Smooth muscle cell (in vitro differentiated cells): ENCODE data around the gene DDX4. TPM values are rescaled to one million over a fixed set of nuclear protein-coding genes. Genes with fewer than 3 reads are reported as not detected.
"Not testable (repeated sequence)": the region's sequence is repeated elsewhere in the genome, so short reads cannot be mapped to it uniquely, and the experiment has no call there.

Experiments used
- DNase-seq: peaks from one replicate; lab custom pipeline; 2025; ENCODE audit not compliant: unreplicated experiment; lab: John Stamatoyannopoulos, UW
- H2AFZ ChIP-seq: fragments of 200-600 bp; sonication (generic); 2 replicates; pipeline ENCODE4 v1.6.0; 2016; ENCODE audit warnings: antibody characterized with exemption, low read depth, mild to moderate bottlenecking
- H3F3A ChIP-seq: fragments of 200-600 bp; sonication (generic); 2 replicates; pipeline ENCODE4 v1.6.0; 2017; ENCODE audit warnings: antibody characterized with exemption, low read depth
- H3K27ac ChIP-seq: fragments of 200-600 bp; sonication (generic); 2 replicates; pipeline ENCODE4 v1.5.1; 2016; ENCODE audit warnings: low read depth, mild to moderate bottlenecking
- H3K27me3 ChIP-seq: fragments of 200-600 bp; sonication (generic); 2 replicates; pipeline ENCODE4 v1.6.1; 2016; ENCODE audit warnings: low read depth, mild to moderate bottlenecking
- H3K36me3 ChIP-seq: fragments of 200-600 bp; sonication (generic); 2 replicates; pipeline ENCODE4 v1.5.1; 2016; ENCODE audit warnings: low read depth
- H3K4me1 ChIP-seq: fragments of 200-600 bp; sonication (generic); 2 replicates; pipeline ENCODE4 v1.5.1; 2016; ENCODE audit warnings: low read depth
- H3K4me2 ChIP-seq: fragments of 200-600 bp; sonication (generic); 2 replicates; pipeline ENCODE4 v1.6.0; 2016; ENCODE audit warnings: mild to moderate bottlenecking
- H3K4me3 ChIP-seq: fragments of 200-600 bp; sonication (generic); 2 replicates; pipeline ENCODE4 v1.5.1; 2016; ENCODE audit warnings: mild to moderate bottlenecking
- H3K79me2 ChIP-seq: fragments of 200-600 bp; sonication (generic); 2 replicates; pipeline ENCODE4 v1.6.0; 2016; ENCODE audit warnings: low read depth, mild to moderate bottlenecking
- H3K9ac ChIP-seq: fragments of 200-600 bp; sonication (generic); 2 replicates; pipeline ENCODE4 v1.6.0; 2016; ENCODE audit warnings: low read depth
- H3K9me3 ChIP-seq: fragments of 200-600 bp; sonication (generic); replicated peaks from 2 replicates; pipeline ENCODE4 v1.5.1; 2016; ENCODE audit warnings: low read depth
- H4K20me1 ChIP-seq: fragments of 200-600 bp; sonication (generic); 2 replicates; pipeline ENCODE4 v1.6.0; 2016; ENCODE audit warnings: low read depth
- WGBS: methylation state at CpG from one replicate; pipeline ENCODE4 v1.1.7; 2016; ENCODE audit warnings: low lambda C conversion rate; 5-methylcytosine and 5-hydroxymethylcytosine counted together
- polyA plus RNA-seq: library from polyadenylated mRNA; unstranded; fragments of >200 nt; fragmentation: Nextera tagmentation; extraction: Ambion mirVana; gene quantifications from 2 replicates; pipeline ENCODE4 v1.2.1, GENCODE V29; 2016
- total RNA-seq: library from RNA; depleted of rRNA; stranded (reverse); fragments of >200 nt; gene quantifications from 2 replicates; pipeline ENCODE4 v1.2.3, GENCODE V29; 2014
- TF ChIP-seq, protein P1 (sequence below): fragments of 200-600 bp; sonication (generic); IDR thresholded peaks from 2 replicates; pipeline ENCODE4 v1.5.1; 2017; ENCODE audit warnings: borderline replicate concordance, mild to moderate bottlenecking, antibody characterized with exemption; ENCODE audit not compliant: insufficient read depth, poor library complexity, severe bottlenecking

Gene DDX4
- total and polyA plus RNA-seq, 2 experiments from 2014 or later, result 0.09 TPM; not detected in 1

DNA sequence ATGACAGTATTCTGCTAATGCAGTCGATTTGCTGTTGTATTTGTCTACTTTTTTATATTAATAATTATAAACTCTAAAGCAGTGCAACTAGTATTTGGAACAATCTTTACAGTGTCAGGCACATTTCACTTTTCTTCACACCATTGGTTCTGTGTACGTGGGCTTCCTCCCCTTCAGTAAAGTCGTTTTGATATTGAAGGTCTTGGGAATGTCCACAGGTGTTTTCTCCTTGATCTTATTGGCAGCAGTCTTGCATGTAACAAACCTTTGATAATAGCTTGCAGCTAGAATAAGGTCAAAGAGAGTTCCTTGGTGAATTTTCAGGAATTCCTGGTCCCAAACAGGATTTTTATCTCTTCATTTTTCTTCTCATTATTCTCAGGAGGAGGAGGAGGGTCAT is 12.2 kb downstream of the DDX4 start:
- Histone ChIP-seq H3K9me3 (no peaks in the 10 kb centered on the region), H3K79me2 (no peaks in the 10 kb centered on the region), H3K27me3 (peaks cover 8% of the 10 kb centered on the region), H3F3A (no peaks in the 10 kb centered on the region), H3K36me3 (no peaks in the 10 kb centered on the region), H2AFZ (no peak overlapping the region), H3K4me1 (no peaks in the 10 kb centered on the region), H3K9ac (no peak overlapping the region), H3K4me2 (no peak overlapping the region), H3K4me3 (no peak overlapping the region), H4K20me1 (no peaks in the 10 kb centered on the region), H3K27ac (no peak overlapping the region)
- TF ChIP-seq, protein P1, sequence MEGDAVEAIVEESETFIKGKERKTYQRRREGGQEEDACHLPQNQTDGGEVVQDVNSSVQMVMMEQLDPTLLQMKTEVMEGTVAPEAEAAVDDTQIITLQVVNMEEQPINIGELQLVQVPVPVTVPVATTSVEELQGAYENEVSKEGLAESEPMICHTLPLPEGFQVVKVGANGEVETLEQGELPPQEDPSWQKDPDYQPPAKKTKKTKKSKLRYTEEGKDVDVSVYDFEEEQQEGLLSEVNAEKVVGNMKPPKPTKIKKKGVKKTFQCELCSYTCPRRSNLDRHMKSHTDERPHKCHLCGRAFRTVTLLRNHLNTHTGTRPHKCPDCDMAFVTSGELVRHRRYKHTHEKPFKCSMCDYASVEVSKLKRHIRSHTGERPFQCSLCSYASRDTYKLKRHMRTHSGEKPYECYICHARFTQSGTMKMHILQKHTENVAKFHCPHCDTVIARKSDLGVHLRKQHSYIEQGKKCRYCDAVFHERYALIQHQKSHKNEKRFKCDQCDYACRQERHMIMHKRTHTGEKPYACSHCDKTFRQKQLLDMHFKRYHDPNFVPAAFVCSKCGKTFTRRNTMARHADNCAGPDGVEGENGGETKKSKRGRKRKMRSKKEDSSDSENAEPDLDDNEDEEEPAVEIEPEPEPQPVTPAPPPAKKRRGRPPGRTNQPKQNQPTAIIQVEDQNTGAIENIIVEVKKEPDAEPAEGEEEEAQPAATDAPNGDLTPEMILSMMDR, result no peak
- 71% methylated on average over 3 of the region's 3 CpGs for WGBS
- DNase-seq, result no peak

DNA sequence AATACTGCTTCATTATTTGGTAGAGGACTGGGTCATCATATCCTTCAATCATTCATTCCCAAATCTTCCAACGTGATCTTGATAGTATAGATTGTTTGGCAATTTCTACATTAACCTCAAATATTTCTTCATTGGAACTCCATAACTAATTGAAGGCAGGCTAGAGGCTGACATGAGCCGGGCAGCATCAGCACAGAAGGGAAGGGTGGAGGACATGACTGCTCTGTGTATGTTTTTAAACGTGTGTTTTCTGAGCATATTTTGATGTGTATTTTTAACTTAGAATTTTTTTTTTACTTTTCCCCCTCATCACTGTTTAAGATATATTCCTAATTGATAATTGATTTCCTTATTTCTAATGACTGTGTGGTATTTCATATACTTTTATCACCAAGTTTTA is 12.6 kb downstream of the DDX4 start:
- H3K27ac ChIP-seq, result no peak overlapping the region
- H3K4me3 ChIP-seq, result no peak overlapping the region
- H4K20me1 ChIP-seq, result no peaks in the 10 kb centered on the region
- no peaks in the 10 kb centered on the region for H3F3A ChIP-seq
- 92% methylated on average over 3 of the region's 3 CpGs for WGBS
- H3K9ac ChIP-seq, result no peak overlapping the region
- no peak overlapping the region for H3K4me2 ChIP-seq
- H2AFZ ChIP-seq, result no peak overlapping the region
- H3K4me1 ChIP-seq, result no peaks in the 10 kb centered on the region
- DNase-seq, result no peak
- peaks cover 8% of the 10 kb centered on the region for H3K27me3 ChIP-seq
- TF ChIP-seq, protein P1, result no peak
- H3K36me3 ChIP-seq, result no peaks in the 10 kb centered on the region
- no peaks in the 10 kb centered on the region for H3K79me2 ChIP-seq
- H3K9me3 ChIP-seq, result no peaks in the 10 kb centered on the region

GRCh38 chr5:55758231-55758630 is 20.4 kb downstream of the DDX4 start:
- no peaks in the 10 kb centered on the region for H3K27me3 ChIP-seq
- 92% methylated on average over 1 of the region's 1 CpG for WGBS
- H3K9ac ChIP-seq, result no peak overlapping the region
- H4K20me1 ChIP-seq, result no peaks in the 10 kb centered on the region
- TF ChIP-seq, protein P1, result no peak
- H3K27ac ChIP-seq, result no peak overlapping the region
- no peak overlapping the region for H3K4me2 ChIP-seq
- no peak overlapping the region for H3K4me3 ChIP-seq
- no peaks in the 10 kb centered on the region for H3K79me2 ChIP-seq
- no peaks in the 10 kb centered on the region for H3F3A ChIP-seq
- no peak for DNase-seq
- no peaks in the 10 kb centered on the region for H3K9me3 ChIP-seq
- no peaks in the 10 kb centered on the region for H3K4me1 ChIP-seq
- H2AFZ ChIP-seq, result no peak overlapping the region
- H3K36me3 ChIP-seq, result no peaks in the 10 kb centered on the region

GRCh38 chr5:55758714-55759113 is 20.9 kb downstream of the DDX4 start:
- no peak for DNase-seq
- WGBS, result 72% methylated on average over 2 of the region's 2 CpGs
- no peak overlapping the region for H3K27ac ChIP-seq
- H3K79me2 ChIP-seq, result no peaks in the 10 kb centered on the region
- H3K9me3 ChIP-seq, result no peaks in the 10 kb centered on the region
- H3K4me3 ChIP-seq, result no peak overlapping the region
- no peaks in the 10 kb centered on the region for H3F3A ChIP-seq
- no peak overlapping the region for H2AFZ ChIP-seq
- H3K4me2 ChIP-seq, result no peak overlapping the region
- H3K27me3 ChIP-seq, result no peaks in the 10 kb centered on the region
- H3K36me3 ChIP-seq, result no peaks in the 10 kb centered on the region
- H4K20me1 ChIP-seq, result no peaks in the 10 kb centered on the region
- no peak overlapping the region for H3K9ac ChIP-seq
- no peaks in the 10 kb centered on the region for H3K4me1 ChIP-seq
- TF ChIP-seq, protein P1, result no peak

DNA sequence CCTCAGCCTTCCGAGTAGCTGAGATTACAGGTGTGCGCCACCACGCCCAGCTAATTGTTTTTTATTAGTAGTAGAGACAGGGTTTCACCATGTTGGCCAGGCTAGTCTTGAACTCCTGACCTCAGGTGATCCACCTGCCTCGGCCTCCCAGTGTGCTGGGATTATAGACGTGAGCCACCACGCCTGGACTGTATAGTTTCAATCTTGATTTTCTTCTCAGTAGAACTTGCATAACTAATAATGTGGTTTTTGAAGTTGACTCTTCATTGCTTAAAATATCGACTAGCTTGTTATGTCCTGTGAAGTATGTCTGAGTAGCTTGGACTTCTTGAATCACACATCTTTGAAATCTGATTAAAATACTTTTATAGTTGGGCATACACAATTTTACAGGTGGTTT is 23.9 kb downstream of the DDX4 start:
- not testable (repeated sequence) for H4K20me1 ChIP-seq, H3F3A ChIP-seq, H3K4me3 ChIP-seq, H3K9me3 ChIP-seq, DNase-seq, H3K9ac ChIP-seq, H3K36me3 ChIP-seq, H3K4me2 ChIP-seq, H3K4me1 ChIP-seq, H2AFZ ChIP-seq, H3K27me3 ChIP-seq, H3K79me2 ChIP-seq, H3K27ac ChIP-seq
- 97% methylated on average over 7 of the region's 7 CpGs for WGBS
